Stimulated activated CD4-positive, alpha-beta T cell treated with anti-CD3 and anti-CD28 coated beads, Interleukin-1b, Interleukin-23, amount 100 ng/mL, for 1 hour (primary cell): ENCODE results near the gene MITD1.
A peak's percentile ranks its signal among the peaks of the same experiment; 100 is the strongest.
"Not testable (repeated sequence)": the region's sequence is repeated elsewhere in the genome, so short reads cannot be mapped to it uniquely, and the experiment has no call there.

Source experiments
- DNase-seq, 2 donors: peaks; one replicate each; pipeline ENCODE4 v3.0.0-alpha.2; 2020; ENCODE audit warnings: low read depth in 2 of 2

Gene MITD1

DNA sequence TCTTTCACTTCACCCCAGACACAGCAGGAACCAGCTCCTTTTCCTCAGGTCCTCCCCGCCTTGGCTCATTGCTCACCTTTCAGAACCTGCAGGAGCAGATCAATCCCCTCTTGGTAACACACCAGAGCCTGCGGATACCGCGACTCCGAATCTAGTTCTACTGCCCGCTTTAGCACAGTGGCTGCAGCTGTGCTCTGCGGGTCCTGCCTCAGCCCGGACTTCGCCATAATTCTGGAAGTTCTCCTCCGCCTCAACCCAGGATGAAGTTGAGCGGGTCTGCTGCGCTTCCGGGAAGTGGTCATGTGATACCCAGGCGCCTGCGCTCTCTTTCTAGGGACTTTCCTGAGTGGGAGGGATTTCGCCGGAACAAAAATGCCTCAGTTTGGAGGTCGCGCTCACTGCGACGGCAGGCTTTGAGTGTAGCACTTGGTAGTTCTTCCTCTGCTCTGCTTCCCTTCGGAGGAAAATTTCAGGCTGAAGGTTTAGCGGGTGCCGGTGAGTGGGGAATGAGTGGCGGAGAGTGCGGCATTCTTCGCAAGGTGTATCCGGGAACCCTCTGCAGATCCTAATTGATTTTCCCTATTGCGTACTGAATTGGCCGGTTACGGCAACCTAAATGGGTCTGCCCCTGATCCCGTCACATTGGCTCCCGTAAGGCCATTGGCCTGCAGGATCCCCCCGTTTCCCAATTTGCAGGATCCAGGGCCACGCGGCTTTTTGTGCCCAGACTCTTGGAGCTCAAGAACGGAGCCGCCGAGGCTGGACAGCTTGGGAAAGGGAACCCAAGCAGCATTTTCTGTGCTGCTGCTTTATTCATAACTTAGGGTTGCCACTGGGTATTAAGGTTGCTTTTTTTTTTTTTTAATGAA, at the start of gene MITD1, which contains the start of gene MRPL30:
MITD1 (minus strand) TSS at position 304 of the 869 bp plus-strand sequence; CDS start at position 227, 77 bp downstream.
MRPL30 (plus strand) TSS at position 430 of the 869 bp plus-strand sequence. CDS start 5,020 bp downstream, outside the sequence.
- DNase-seq = peak; percentile 67 to 77

DNA sequence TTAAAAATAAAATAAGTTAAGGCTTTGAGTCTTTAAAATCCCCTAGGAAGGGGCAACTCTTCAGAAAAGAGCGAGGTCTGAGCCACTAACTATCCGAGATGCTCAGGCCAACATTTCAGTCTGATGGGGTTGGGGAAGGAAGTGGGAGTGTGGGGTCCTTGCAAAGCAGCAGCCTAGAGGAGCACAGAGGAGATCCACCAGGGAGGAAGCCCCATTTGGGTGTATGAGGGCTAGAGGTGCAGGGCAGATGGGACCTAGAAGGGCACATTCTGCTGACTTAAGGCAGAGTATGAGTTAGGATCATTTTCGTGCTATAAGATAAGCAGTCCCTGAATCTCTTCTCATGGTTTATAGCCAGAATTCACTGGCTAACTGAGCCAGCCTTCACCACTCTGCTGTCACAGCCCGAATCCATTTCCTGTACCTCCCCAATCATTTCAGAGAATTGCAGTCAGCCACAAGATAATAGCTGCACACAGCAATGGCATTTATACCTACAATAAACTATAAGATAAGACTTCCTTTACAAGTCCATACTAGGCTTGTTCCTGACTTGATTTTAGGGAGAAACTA, 37.2 kb upstream of the MITD1 start:
- DNase-seq = no peak

DNA sequence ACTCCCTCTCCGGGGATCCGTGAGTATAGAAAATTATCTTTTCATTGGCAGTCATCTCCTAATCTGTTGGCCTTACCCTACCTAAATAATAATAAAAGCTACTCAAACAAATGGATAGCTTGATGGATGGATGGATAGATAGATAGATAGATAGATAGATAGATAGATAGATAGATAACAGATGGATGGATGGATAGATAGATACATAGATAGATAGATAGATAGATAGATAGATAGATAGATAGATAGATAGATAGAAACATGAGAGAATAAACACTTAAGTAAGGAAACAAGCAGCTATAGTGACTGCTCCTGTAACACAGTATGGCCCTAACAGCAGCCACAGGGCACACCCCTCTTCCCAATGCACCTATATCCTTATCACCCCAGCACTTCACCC, 35.2 kb upstream of the MITD1 start:
- no peak for DNase-seq

DNA sequence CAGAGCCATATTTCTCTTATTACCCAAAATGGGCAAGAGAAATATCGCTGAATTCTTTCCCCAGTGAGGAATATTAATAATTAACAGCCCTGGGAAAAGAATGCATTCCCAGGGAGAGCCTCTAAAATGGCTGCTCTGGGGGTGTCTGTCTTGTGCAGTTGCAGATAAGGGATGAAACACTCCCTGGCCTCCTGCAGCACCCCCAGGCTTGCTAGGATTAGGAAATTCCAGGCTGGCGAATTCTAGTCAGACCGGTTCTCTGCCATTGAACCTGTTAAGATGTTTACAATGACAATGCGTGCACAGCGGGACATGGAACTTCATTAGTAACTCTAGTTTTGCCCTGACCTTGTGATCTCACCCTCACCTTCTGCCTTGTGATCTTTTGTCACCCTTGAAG, 24.6 kb upstream of the MITD1 start:
- DNase-seq = no peak

DNA sequence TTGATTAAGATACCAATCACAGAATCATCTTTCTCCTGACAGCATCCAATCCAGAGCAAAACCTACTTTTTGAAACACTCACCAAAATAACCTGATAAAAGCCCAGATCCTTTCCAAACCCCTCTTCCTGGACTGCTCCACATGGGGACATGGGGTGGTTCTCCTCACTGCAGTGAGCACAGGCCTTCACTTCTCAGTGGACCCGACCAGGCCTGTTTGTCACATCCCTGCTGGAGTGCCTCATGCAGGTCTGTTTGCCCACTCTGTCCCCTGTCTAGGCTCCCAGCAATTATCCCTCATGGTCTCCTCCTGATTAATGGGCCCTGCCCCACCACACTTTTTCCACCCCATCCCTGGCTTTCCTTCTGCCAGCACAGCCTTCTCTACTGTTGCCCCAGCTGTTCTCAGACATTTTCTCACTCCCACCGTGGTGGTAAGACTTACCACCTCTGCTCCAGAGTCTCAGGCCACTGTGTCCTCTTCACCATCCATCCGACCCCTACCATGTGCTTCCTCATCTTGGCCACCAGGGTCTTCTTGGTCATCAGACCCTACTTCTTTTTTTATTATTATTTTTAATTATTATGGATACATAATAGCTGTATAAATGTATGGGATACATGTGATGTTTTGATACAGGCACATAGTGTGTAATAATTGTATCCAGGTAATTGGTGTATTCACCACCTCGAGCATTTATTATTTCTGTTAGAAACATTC, 21.3 kb upstream of the MITD1 start:
- no peak for DNase-seq

DNA sequence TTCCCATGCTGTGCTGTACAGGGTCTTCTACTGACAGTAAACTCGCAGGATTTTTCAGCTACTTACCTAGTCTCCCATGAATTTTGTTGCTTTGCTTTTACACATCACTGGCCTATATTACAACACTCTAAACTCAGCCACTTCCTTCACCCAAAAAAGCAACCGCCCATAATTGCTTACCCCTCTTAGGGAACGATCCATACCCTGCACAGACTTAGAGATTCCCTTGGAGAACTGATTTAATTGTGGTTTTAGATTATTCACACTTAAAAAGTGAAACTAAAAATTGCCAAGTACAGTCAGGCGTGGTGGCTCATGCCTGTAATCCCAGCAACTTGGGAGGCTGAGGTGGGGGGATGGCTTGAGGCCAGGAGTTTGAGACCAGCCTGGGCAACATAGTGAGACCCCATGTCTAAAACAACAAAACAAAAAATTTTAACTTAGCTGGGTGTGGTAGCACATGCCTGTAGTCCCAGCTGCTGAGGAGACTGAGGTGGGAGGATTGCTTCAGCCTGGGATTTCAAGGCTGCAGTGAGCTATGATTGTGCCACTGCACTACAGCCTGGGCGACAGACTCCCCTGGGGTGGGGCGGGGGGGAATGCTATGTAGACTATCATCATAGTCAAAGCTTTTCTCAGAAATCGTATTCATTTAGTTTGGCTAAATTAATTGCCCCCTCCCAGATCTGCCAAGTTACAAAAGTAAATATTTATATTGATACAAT, 19.4 kb upstream of the MITD1 start:
- DNase-seq = no peak

DNA sequence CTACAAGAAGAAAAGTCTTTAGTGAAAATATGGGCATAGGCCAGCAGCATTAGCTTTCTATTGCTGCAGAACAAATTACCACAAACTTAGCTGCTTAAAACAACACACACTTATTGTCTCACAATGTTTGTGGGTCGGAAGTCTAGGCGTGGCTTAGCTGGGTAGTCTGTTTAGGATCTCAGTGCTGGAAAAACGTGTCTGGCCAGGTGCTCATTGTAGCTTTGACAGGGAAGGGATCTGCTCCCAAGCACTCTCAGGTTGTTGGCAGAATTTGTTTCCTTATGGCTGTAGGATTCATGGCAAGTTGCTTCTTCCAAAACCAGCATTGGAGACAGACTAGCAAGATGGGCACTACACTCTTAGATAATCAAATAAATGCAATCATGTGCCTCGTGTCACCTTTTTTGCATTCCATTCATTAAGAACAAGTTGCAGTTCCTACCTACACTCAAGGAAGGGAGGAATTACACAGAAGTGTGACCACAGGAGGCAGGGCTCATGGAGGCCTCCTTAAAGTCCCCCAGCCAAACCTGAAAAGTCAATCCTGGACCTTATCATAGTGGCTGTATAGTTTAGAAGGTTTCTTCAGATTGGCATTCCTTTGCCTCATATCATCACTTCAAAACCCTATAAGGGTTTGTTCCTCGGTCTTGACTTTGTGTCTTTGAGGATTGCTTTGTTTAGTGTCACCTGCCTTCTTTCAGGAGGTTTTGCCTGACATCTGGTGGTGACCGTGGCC, 17.4 kb upstream of the MITD1 start:
- DNase-seq = no peak

DNA sequence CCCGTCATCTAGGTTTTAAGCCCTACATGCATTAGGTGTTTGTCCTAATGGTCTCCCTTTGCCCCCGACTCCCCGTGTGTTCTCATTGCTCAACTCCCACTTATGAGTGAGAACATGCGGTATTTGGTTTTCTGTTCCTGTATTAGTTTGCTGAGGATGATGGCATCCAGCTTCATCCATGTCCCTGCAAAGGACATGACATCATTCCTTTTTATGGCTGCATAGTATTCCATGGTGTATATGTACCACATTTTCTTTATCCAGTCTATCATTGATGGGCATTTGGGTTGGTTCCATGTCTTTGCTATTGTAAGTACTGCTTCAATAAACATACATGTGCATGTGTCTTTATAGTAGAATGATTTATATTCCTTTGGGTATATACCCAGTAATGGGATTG, 11.5 kb upstream of the MITD1 start:
- not testable (repeated sequence) for DNase-seq

DNA sequence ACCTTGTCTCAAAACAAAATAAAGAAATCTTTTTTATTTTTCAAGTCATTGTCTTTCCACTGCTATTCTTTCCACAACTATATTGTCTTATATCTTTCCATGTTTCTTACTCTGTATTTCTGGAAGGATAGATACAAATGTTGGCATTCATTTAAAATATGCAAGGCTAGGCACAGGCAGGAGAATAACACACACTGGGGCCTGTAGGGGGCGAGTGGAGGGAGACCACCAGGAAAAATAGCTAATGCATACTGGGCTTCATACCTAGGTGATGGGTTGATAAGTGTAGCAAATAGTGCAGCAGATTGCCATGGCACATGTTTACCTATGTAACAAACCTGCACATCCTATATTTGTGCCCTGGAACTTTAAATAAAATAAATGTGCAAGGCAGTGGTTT, 9.7 kb upstream of the MITD1 start:
- no peak for DNase-seq

DNA sequence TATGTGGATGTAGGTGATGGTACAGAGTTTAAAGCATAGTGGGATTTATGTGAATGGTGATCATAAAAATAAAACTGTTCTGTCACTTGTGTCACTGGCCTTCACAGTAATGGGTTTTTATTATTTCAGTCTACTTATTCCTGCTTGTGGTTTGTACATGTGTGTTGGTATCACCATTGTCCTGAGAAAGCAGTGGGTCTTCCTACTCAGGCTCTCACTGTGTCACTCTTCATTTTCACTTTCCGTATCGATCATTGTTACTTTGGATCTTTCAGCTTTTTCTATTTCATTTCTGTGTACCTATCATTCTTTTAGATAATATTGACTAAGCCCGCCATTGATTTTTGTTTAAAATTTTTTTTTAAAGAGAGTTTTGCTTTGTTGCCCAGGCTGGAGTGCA, 7.5 kb upstream of the MITD1 start:
- DNase-seq = no peak

DNA sequence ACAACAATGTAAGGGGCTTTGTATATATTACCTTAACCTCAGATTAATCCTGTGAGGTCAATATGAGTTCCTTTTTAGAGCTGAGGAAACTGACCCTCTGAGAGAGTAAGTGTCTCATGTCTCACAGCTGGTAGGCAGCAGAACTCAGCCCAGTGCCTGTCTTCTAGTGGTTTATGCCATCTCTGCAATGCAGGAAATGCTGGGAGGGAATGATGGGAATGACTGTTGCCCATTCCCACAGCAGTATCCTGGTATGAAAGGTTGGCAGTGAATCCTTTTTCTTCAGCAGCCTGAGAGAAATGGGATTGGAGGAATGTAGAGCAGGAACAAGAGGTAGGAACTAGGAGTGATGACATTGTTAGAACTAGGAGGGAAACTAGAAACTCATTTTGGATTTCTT, 6.2 kb upstream of the MITD1 start:
- DNase-seq = no peak

DNA sequence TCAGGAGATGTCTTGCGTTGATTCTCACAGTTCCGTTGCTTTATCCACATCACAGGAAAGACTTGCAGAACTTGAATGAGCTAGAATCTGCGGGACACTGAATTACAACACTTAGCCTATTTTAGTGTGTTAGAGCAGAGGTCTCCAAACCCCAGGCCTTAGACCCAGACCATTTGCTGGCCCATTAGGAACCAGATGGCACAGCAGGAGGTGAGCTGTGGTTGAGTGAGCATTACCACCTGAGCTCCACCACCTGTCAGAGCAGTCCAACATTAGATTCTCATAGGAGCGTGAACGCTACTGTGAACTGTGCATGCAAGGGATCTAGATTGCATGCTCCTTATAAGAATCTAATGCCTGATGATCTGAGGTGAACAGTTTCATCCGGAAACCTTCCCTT, 4.0 kb upstream of the MITD1 start:
- no peak for DNase-seq

DNA sequence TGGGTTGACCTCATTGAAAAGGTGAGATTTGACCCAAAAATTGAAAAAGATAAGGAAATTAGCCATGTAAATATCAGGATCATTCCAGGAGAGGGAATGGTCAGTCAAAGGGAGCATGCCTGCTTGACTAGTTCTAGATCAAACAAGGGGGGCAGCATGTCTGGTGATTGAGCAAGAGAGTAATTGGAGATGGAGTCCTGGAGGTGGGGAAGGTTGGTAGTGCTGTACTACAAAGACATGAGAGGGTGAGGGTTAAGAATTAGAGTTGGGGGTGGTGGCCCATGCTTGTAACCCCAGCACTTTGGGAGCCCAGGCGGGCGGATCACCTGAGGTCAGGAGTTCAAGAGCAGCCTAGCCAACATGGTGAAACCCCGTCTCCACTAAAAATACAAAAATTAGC, 2.2 kb upstream of the MITD1 start:
- no peak for DNase-seq

DNA sequence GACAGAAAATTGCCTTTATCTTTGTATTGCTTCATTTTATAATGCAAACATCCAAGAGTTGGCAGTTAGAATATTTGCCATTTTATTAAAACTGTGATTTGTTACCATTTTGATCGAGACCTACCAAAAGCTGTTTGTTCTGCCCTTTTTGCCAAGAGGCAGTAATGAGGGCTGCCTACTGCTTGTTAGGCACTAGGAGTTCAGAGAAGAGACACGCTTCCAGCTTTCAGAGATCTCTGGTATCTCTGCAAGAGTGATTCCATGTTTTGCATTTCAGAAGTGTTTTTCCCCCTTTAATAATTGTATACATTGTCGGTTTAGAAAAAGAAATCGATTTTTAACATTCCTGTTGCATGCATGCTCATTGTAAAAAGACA, 754 bp upstream of the MITD1 start:
- DNase-seq = no peak

DNA sequence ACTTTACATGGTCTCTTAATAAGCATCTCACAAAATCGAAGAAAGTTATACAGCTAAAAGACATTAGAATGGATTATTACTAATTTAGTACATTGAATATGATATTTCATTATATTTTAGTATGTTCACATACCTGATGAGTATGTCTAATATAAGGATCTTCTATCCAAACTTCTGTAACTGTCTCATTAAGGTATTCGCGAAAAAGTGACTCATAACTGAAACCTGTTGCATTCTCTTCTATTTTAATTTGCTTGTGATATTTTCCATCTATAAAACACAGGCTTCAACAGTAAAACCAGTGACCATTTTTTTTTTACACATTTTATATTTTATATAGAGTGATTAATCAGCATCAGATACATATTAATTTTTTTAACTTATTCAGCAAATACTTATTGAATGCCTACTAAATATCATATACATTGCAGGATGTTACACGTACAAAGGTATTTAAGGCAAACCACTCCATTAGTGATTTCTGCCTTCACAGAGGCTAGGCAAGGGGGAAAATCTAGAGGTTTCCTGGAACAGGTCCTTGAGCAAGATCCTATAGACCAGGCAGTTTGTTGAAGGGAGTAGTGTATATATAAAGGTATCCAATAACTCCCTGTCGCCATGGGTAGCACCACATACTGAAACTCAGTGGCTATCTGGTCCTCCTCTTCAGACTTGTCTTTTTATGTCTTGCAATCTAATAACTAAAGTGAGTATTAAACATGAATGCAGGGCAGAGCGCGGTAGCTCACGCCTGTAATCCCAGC, 9.3 kb downstream of the MITD1 start:
- DNase-seq = no peak

DNA sequence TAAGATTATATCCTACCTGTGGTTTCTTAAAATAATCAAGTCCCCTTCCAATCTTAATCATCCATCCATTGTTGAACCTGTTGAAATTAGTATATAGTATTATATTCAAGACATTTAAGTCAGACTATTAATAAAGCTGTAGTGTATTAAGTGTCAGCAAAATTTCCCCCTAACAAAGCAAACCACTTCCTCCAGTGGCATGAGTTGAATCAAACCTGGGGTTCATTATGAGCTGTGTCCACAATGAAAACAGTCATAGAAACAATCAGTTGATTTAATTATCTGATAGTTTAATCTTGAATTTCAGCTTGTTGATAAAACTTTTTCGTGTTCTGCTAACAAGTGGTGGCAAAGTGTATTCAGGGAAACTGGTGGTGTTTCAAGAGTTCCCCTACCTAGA, 11.3 kb downstream of the MITD1 start:
- DNase-seq = no peak

DNA sequence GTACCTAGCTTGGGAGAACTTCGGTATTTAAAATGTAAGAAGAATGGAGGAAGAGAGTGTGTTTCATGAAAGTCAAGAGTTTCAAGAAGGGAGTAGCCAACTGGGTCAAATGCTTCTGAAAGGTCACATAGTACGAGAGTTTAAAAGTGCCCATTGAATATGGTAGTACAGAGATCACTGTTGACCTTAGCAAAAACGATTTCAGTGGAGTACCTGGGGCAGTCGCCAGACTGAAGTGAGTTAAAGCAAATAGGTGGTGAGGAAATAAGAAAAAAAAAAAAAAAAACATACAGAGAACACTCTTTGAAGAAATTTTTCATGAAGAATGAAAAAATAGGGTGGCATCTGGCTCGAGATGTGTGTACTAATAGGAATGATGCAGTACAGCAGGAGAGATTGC, 14.6 kb downstream of the MITD1 start:
- no peak for DNase-seq

DNA sequence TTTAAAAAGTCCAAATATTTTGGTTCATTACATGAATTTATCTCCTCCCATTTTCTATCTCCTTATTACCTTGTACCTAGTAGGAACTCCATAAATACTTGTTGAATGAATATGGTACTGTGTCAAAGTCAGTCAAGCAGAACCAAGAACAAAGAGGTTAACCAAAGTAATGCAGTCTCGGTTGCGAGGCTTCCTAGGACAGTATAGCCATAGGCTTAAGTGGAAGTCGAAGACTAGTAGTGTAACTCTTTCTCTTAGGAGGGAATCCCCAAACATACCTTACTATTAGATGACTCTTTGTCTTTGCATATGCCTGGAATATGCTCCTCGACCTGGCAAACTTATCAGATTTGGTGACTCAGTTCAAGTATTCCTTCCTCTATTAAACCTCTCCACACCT, 21.3 kb downstream of the MITD1 start:
- no peak for DNase-seq

DNA sequence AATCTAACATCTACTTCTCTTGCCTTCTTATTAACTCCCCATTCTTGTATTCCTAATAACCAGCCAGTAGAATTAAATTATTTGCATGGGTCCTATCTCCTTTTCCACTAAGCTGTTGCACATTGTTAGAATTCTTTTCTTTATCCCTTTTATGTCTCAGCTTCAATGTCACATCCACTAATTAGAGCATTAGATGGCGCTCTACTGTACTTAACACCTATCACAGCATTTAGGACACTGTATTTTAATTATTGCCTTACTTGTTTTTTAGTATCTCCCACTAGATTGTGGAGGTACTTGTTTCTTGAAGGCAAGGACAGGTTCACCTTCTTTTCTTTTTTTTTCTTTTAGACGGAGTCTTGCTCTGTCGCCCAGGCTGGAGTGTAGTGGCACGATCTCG, 22.3 kb downstream of the MITD1 start:
- no peak for DNase-seq

DNA sequence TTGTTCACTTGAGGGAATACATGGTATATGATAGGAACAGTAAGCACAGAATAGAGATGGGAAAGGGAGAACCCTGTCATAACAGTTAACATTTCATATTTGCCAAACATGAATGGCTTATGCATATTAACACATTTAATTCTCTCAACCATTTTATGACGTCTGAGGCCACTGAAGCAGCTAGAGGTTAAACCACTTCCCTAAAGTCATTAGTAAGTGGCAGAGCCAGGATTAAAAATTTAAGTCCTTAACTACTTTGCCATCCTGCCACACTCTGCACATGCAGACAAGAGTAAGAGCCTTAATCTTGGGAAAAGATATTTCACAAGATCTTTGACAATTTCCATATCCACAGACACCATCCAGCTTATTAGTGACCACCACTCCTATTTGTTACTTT, 24.0 kb downstream of the MITD1 start:
- DNase-seq = no peak
